Activated CD4-positive, CD25-positive, alpha-beta regulatory T cell treated with anti-CD3 and anti-CD28 coated beads, Interleukin-2, amount 50 U/mL, for 16 hours (primary cell): ENCODE results near the gene PAPOLB.

Experiments
- DNase-seq: peaks from one replicate; pipeline ENCODE4 v3.0.0-alpha.2; 2020; ENCODE audit warnings: low read depth, low spot score

PAPOLB gene

DNA sequence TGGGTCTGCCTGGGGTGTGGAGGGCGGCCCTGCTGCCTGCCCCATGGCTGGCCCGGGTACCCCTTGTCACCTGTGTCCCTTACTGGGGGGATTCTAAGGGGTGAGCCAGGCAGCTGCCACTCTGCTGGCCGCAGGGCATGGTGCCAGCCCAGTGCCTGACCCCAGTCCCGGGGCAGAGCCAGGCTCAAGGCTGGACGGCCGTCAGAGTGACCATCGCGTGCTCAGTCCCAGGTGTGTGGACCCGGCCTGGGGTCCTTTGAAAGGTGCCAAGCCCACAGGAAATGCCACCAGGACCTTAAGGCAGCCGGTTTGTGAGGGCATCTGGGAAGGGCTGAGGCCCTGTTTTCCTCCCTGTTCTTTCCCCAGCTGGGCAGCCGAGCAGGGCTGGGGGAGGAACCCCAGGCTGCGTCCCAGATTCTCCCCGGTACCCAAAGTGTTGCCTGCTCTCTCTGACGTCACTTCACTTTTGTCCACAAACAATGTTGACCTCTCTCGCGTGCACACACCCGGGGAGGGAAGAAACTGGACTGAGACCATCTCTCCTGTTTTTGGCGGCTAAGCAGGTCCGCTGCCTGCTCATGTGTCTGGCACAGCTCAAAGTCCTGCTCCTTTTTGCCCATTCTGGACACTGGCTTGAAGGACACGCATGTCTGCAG is 37.6 kb downstream of the PAPOLB start:
- no peak for DNase-seq

DNA sequence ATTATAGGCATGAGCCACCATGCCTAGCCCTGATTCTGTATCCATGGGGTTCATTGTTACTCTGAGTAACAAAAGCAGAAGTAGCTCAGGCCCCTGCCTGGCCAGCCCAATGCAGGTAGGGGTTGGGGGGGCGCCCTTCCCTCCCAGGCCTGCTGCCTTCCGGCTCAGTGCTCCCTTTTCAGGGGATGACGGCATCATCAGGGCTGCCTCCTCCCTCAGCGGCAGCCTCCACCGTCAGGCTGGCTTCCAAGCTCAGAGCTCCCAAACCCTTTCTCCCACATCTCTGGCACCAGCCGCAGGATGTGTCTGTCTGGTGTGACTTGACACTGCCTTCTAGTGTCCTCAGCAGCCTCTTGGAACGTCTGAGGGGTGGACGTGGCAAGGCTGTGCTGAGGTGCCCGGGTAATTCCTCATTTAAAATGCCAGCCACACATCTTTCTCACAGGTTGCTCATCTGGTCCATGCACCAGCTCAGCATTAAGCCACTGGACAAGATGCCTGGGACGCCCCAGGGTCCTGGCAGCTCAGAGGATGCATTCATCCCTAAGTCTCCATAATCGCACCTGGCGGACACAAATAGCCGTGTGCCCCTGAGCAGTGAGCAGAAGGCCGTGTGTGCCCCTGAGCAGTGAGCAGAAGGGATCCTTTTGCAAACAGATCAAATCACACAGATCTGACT is 38.2 kb downstream of the PAPOLB start:
- DNase-seq: no peak

DNA sequence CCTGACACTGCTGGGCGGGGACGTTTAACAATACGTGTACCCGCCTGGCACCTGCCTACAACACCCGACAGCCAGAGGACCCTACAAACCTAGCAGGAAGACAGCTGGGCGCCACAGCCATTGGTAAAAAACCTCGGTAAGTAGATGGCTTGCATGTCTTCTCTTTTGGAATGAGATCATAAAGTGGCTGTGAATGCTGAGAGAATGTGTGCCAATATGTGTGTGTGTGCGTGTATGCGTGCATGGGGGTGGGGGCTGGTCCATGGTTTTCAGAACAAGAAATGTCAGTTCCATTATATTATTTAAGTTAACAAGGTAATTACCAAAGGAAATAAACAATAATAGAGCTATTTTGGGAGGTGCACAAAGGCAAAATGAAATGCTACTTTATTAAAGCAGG is 39.2 kb downstream of the PAPOLB start:
- DNase-seq: no peak

DNA sequence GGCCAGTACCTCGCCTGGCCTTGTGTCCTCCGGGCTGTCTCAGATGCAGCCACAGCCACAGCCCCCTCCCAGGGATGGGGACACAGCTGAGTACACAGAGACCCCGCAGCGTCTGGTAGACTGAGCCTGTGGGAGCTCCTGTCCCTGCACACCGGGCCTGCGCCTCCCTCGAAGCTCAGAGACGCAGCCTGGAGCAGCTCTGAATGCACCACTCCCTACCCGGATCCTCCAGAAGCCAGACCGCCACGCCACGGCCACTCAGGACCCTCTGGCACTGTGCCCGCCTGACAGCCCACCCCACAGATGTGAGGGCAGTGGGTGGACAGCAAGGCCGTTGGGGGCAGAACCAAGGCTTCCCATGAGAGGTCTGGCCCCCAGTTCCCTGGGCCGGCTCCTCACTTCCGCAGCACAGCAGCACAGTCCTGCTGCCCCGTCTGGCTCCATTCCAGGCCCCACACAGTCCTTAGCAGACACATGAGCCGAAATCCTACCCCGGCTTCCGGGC is 40.8 kb downstream of the PAPOLB start:
- DNase-seq: no peak

DNA sequence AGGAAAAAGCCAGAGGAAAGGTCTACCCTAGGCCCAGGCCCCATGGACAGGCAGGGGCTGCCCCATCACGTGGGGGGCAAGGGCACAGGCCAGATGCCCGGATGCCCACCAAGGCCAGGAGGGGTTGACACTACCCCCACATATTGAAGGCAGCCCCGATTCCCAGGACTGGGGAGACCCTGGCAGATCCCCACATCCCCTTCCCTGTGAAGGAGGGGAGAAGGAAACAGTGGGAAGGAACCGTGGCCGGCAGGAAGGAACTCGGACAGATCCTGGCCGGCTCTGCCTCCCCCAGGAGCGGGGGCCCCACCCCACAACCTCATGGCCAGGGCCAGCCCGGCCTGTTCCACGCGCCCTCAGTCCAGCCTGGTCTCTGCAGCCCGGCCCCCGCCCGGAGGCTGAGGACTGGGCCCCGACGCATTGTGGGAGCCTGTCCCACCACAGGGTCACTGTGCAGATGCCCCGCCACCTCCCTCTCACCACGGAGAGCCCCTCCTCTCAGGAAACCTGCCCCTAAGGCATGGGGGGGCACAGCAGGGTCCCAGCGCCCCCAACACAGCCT is 41.3 kb downstream of the PAPOLB start:
- no peak for DNase-seq

DNA sequence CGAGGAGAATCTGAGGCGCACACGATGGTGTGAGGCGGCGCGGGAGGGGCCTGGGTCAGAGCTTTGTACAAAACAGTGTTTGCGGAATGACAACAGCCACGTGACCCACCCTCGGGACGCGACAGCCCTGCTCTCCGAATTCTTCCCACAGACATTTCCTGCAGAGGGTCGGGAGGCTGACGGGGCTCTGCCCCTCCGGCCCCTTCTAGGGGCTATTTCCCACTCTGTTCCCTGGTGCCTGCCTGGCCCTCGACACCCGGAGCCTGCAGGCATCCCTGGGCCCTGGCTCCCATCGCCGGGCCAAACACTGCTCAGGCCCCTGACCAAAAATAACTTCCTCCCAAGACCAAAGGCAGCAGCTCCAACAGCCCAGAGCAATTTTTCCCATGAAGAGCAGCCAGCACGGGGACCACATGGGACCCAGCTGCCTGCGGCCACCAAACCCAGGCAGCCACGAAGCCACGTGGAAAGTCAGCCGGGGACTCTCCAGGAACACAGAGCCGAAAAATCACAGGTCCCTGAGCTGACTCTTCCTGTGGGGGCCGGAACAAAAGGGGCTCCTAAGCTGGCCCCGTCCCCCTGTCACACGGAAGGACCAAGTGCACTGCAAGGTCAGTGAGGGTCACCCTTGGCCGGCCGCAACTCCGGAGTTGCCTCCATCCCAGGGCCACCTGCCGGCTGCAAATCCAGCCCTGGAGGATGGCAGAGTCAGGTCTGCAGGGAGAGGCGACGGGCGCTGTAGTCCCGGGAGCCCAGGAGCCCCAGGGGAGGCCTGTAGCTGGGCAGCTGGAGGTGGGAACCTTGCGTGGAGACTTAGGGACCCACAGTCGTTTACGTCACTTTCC is 42.0 kb downstream of the PAPOLB start:
- DNase-seq: no peak

DNA sequence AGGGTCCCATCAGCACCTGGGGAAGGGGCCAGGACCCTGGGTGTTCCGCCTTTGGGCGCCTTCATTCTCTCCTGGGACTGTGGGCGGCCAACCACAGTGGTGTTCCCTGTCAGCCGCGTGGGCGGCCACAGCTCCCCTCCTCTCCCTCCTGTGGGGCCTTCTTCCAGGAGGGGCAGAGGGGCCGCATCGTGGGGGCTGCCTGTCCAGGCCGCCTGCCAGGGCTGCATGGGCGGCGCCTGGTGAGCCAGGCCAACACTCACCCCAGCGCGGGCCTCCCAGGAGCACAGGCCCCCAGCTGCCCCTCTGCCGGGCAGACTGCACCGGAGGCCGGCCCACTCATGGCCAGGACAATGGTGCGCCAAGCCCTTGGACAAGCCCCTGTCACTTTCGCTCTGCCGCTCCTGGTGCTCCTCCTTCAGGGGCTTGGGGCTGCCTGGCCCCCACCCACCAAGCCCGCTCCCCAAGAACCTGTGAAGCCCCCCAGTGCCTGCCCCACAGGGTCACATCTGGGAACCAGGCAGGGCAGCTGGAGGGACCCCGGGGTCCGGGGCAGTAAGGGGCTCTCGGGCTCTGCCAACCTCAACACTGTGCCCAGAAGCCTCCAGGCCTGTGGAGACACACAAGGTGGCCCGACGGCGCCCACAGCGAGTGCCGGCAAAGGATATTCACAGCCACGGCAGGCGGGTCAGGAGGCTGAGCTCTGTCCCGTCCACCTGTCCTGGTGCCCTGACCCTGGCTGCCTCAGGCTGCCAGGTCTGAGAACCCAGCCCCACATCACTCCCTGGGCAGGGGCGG is 43.6 kb downstream of the PAPOLB start:
- no peak for DNase-seq

DNA sequence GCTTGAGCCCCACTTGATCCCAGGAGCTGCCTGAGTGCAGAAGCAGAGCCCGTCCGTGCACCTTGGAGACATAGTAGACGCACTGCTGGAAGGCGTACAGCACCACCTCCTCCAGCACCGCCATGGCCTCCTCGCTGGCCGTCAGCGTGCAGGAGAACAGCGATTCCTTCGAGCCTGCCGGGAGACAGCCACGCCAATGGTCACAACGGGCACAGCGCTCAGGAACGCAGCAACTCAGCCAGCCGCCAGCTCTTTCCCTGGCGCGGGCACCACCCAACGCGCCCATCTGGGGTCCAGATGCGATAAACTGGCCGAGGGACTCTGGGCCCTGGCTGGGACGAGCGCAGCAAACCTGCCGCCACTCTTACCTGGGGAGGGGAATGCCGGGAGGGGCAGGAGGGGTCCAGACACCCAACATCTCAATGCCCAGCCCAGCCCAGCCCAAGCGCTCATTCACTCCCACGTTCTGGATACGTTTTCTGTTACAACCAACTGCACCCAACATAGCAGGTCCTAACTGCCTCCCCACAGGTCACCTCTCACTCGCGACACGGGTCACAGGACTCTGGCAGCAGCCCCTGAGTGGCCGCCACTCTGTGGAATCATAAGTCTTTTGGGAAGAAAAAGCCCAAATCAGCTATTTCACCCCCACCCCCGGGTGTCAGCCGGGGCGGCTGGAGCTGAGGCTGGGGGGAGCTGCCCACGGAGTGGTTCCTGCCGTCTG is 44.5 kb downstream of the PAPOLB start:
- no peak for DNase-seq

DNA sequence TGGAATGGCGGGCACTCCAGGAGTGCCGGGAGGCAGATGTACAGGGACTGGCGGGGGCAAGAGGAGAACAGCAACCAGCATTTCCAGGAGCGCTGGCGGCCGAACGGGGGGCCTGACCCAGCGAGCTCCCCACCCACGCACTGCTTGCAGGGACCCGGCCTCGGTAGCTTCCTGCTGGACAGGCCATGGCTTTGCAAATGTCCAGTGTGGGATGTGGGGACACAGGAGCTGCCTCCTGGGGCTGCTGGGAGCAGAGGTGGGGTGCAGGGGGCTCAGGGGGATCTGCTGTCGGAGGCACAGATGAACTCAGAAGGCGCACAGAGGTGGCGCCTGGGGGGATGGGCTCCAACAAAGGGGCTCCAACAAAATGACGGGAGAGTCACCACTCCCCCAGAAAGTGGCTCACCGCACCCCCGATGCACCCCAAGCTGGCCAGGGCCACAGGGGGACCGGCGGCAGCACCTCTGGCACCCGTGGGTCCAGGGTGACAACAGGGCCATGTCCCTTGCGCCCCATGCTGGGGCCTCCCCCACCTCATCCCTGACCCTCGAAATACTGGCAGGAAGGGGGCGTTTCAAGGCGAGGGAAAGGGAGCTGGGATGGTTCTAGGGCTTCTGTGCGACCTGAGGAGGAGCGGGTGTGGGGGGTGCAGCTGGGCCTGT is 45.3 kb downstream of the PAPOLB start:
- no peak for DNase-seq

DNA sequence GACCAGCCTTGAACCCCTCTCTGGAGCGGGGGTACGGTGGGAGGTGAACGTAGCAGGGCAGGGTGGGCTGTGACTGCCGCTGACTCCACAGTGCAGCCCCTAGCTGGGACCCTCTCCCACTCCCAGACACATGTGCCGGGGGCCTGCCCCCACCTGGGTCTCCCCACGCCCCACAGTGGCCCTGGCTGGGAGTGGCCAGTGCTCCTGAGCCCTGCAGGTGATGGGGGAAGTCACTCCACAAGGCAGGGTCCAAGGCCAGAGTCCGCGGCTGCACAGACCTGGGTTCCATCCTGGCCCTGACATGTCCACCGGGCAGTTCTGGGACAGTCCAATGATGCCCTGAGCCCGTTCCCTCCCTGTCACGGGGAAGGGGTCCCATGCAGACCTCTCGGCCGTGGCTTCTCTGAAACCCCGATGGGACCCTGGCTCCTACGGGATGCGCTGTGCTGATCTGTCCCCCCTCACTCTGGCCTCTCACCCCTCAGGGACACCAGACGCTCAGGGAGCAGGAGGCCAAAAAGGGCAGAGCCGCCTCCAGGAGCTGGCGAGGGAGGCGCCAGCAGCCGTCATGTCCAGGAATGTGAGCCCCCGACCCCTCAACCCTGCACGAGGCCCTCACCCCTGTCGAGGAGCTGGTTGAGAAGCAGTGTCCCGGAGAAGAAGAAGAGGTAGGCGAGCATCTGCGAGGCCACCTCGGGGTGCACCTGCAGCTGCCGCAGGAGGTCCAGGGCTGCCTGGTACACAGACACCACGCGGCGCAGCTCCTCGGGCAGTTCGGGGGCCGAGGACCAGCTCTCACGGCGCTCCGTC is 46.0 kb downstream of the PAPOLB start:
- DNase-seq: no peak

DNA sequence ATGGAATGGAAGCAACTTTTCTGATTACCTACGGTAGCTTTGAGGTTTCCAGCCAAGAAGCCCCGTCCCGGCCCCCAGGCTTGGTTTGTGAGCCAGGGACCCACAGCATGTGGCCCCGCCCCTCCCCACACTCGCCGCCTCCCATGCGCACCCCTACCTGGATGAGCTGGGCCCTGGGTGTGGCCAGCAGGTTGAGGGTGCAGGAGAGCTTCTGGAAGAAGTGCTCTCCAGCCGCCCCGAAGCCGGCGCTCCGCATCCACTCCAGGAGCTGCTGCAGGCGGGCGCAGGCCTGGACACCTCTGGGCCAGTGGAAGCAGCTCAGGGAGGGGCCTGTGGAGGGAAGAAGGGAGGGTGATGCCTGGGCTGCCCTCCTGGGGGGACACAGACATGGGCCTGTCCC is 46.7 kb downstream of the PAPOLB start:
- no peak for DNase-seq

DNA sequence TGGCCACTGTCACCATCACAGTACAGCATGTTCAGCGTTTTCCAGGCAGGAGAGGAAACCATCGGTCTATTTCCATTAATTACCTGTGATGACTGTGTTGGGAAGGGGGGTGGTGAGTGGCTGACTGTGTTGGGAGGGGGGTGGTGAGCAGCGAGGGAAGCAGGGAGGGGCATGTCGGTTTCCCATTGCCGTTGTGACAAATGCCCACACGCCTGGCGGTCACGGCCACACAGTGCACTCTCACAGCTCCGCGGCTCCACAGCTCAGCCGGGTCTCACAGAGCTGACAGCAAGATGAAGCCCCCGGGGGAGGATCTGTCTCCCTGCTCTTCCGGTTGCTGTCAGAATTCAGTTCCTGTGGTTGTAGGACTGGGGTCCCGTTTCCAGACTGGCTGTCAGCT is 47.4 kb downstream of the PAPOLB start:
- DNase-seq: no peak

DNA sequence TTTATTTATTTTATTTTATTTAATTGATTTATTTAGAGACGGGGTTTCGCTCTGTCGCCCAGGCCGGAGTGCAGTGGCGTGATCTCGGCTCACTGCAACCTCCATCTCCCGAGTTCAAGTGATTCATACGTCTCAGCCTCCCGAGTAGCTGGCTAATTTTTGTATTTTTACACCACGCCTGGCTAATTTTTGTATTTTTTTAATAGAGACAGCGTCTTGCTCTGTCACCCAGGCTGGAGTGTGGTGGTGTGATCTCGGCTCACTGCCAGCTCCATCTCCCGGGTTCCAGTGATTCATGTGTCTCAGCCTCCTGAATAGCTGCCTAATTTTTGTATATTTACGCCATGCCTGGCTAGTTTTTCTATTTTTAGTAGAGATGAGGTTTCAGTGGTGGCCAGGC is 52.2 kb downstream of the PAPOLB start:
- DNase-seq: no peak

DNA sequence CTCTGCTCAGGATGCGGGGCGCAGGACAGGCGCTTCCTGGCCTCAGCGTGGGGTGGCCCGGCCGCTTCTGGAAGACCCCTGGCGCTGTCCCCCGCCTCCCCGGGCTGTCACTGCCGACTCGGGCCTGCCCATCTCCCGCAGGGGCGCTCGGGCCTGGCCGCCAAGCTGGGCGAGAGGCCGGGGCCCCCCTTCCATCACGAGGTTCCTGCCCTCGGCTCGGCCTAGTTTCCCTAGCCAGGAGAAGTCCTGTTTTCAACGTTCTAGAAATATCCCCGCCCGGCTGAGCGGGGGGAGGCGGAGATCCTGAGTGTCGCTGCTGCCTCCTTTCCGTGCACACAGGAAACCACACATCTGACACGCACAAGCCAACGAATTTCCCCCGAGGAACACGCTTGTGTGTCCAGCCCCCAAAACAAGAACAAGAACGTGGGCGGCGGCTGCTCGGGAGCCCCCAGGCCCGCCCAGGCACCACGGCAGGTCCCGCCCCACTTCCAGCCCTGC is 52.7 kb downstream of the PAPOLB start:
- DNase-seq: no peak

DNA sequence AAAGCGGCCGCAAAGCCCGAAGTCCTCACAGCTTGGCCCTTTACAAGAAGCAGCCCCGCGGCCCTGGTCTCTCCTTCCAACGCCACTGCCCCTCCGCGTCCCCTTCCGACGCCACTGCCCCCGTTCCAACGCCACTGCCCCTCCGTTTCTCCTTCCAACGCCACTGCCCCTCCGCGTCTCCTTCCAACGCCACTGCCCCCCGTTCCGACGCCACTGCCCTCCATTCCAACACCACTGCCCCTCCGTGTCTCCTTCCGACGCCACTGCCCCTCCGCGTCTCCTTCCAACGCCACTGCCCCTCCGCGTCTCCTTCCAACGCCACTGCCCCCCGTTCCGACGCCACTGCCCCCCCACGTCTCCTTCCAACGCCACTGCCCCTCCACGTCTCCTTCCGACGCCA is 53.3 kb downstream of the PAPOLB start:
- no peak for DNase-seq

DNA sequence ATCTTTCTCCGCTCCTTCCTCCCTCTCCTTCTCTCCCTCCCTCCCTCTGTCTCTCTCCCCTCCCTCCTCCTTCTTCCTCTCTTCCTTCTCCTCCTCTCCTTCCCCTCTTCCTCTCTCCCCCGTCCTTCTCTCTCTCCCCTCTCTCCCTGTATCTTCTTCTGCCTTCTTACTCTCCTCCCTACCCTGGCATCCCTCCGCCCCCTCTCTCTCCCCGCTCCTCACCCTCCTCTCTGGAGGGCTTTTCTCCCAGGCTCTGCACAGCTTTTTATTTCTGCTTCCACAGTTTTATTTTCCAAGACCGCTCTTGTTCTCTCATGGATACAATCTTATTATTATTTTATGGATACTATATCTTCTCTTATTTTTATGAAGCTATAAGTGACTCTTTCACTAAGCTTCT is 53.8 kb downstream of the PAPOLB start:
- no peak for DNase-seq
